H1 (cell line): ENCODE data around the gene TMA7B. TPM values are rescaled to one million over a fixed set of nuclear protein-coding genes. Genes with fewer than 3 reads are reported as not detected.

Source experiments
- KDM5A ChIP-seq: fragments of 200-600 bp; IDR thresholded peaks from 2 replicates; pipeline ENCODE4 v1.7.1; 2012; ENCODE audit warnings: mild to moderate bottlenecking, low read length, inconsistent platforms, mixed read lengths
- TAF1 ChIP-seq: IDR thresholded peaks from 2 replicates; pipeline ENCODE4 v1.6.1; 2011; ENCODE audit warnings: mild to moderate bottlenecking, low read depth, low read length
- polyA plus RNA-seq, 7 experiments: library from polyadenylated mRNA; depleted of rRNA in 3 of 7; stranded (reverse) in 5 of 7; unstranded in 2 of 7; fragments of >200 nt in 5 of 7; fragments of 200-250 nt in 2 of 7; gene quantifications; 1 replicate in 5 of 7; 2 replicates in 1 of 7; 4 replicates in 1 of 7; pipeline versions ENCODE4 v1.2.1 to v1.2.3, GENCODE V29; 2011 to 2013; ENCODE audit warnings: missing spikeins in 2 of 7, mixed read lengths in 2 of 7
- total RNA-seq: library from RNA; stranded (reverse); fragmentation: NEBNext Ultra II Directional; extraction: Animal tissue kit (Norgen Biotek cat#: 25700); gene quantifications from 2 replicates; pipeline ENCODE4 v1.2.1, GENCODE V29; 2021

TMA7B gene
- total and polyA plus RNA-seq, 2 of the 8 experiments (the other 6 are each of a cell fraction or from before 2014, with no cell fraction given) = not detected

DNA sequence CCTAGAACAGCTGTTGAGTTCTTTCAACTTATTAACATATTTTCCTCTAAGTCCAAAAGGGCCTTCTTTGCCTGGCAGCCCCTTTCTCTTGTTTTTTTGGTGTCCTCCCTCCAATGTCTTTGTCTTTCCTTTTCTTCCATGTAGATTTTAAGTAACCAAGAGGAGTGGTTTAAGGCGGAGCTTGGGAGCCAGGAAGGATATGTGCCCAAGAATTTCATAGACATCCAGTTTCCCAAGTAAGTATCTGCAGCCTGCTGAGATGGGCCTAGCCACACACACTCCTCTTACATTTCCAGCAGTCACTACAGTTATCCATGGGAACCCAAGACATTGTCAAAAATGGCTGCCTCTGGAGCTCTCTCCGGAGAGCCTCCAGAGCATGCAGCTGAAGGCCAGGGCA is 4.5 kb upstream of the TMA7B start (continued):
- no peak for TF ChIP-seq TAF1
- no peak for TF ChIP-seq KDM5A
